Mesenchymal stem cell (in vitro differentiated cells and primary cell): ENCODE results near the gene ATP6V0E1.

Experiments
- DNase-seq: peaks from one replicate; pipeline ENCODE4 v3.0.0-alpha.2; 2013
- H2AFZ ChIP-seq: one replicate; pipeline ENCODE4 v1.6.1; 2013; ENCODE audit warnings: low read depth, mild to moderate bottlenecking, control low read depth, inconsistent platforms, low read length, moderate library complexity
- H2AK5ac ChIP-seq: 2 replicates; pipeline ENCODE4 v1.6.1; 2013; ENCODE audit warnings: low read length, moderate library complexity, mild to moderate bottlenecking, inconsistent platforms; ENCODE audit not compliant: severe bottlenecking
- H2BK120ac ChIP-seq: one replicate; pipeline ENCODE4 v1.6.1; 2013; ENCODE audit warnings: low read depth, mild to moderate bottlenecking, inconsistent platforms, low read length, moderate library complexity
- H2BK12ac ChIP-seq, 2 experiments: one replicate each; pipeline ENCODE4 v1.6.1; 2013; ENCODE audit warnings: inconsistent platforms in 2 of 2, low read length in 2 of 2, mild to moderate bottlenecking in 2 of 2, moderate library complexity in 2 of 2, control low read depth in 1 of 2
- H2BK15ac ChIP-seq: one replicate; pipeline ENCODE4 v1.6.1; 2013; ENCODE audit warnings: mild to moderate bottlenecking, low read depth, inconsistent platforms; ENCODE audit not compliant: poor library complexity, severe bottlenecking
- H2BK5ac ChIP-seq: 2 replicates; pipeline ENCODE4 v1.6.1; 2013; ENCODE audit warnings: low read depth, mild to moderate bottlenecking, low read length, control low read depth, inconsistent platforms; ENCODE audit not compliant: poor library complexity, severe bottlenecking
- H3K14ac ChIP-seq, 2 experiments: one replicate each; pipeline ENCODE4 v1.6.1; 2013; ENCODE audit warnings: inconsistent platforms in 2 of 2, low read length in 2 of 2, control low read depth in 1 of 2, mild to moderate bottlenecking in 1 of 2, moderate library complexity in 1 of 2
- H3K18ac ChIP-seq, 2 experiments: one replicate each; pipeline ENCODE4 v1.6.1; 2013; ENCODE audit warnings: inconsistent platforms in 2 of 2, low read length in 2 of 2, control low read depth in 1 of 2, low read depth in 1 of 2, mild to moderate bottlenecking in 1 of 2
- H3K23ac ChIP-seq, 2 experiments: one replicate each; pipeline ENCODE4 v1.6.1; 2013; ENCODE audit warnings: inconsistent platforms in 2 of 2, low read length in 2 of 2, mild to moderate bottlenecking in 2 of 2, moderate library complexity in 2 of 2, control low read depth in 1 of 2
- H3K27ac ChIP-seq: 2 replicates; pipeline ENCODE4 v1.5.1; 2013; ENCODE audit warnings: mild to moderate bottlenecking, moderate library complexity, low read length, control low read depth, inconsistent platforms; ENCODE audit not compliant: poor library complexity, severe bottlenecking
- H3K27me3 ChIP-seq, 2 experiments: 2 replicates each; pipeline versions ENCODE4 v1.6.1 to v1.7.0; 2013; ENCODE audit warnings: low read length in 2 of 2, mild to moderate bottlenecking in 2 of 2, moderate library complexity in 2 of 2, control low read depth in 1 of 2, inconsistent platforms in 1 of 2; ENCODE audit not compliant: control insufficient read depth in 1 of 2, insufficient read depth in 1 of 2
- H3K36me3 ChIP-seq, 2 experiments: 2 replicates each; pipeline versions ENCODE4 v1.6.1 to v1.7.0; 2013; ENCODE audit warnings: low read length in 2 of 2, control low read depth in 1 of 2, inconsistent platforms in 1 of 2, low read depth in 1 of 2, mild to moderate bottlenecking in 1 of 2; ENCODE audit not compliant: insufficient read depth in 2 of 2, control insufficient read depth in 1 of 2
- H3K4ac ChIP-seq, 2 experiments: one replicate each; pipeline ENCODE4 v1.6.1; 2013; ENCODE audit warnings: inconsistent platforms in 2 of 2, low read length in 2 of 2, mild to moderate bottlenecking in 2 of 2, moderate library complexity in 2 of 2, control low read depth in 1 of 2, low read depth in 1 of 2
- H3K4me1 ChIP-seq: 2 replicates; pipeline ENCODE4 v1.6.1; 2013; ENCODE audit warnings: low read depth, low read length, control low read depth; ENCODE audit not compliant: control insufficient read depth, insufficient read depth
- H3K4me2 ChIP-seq: 2 replicates; pipeline ENCODE4 v1.6.1; 2013; ENCODE audit warnings: low read length, mild to moderate bottlenecking, inconsistent platforms; ENCODE audit not compliant: poor library complexity, severe bottlenecking
- H3K4me3 ChIP-seq, 2 experiments: 2 replicates each; pipeline versions ENCODE4 v1.5.1 to v1.7.0; 2013; ENCODE audit warnings: low read length in 2 of 2, mild to moderate bottlenecking in 2 of 2, control low read depth in 1 of 2, low read depth in 1 of 2; ENCODE audit not compliant: insufficient read depth in 1 of 2
- H3K79me1 ChIP-seq: replicated peaks from 2 replicates; pipeline ENCODE4 v1.6.1; 2013; ENCODE audit warnings: mild to moderate bottlenecking, control low read depth, low read length, inconsistent platforms; ENCODE audit not compliant: poor library complexity, severe bottlenecking
- H3K9ac ChIP-seq: 2 replicates; pipeline ENCODE4 v1.7.0; 2013; ENCODE audit warnings: mild to moderate bottlenecking, low read length, moderate library complexity
- H3K9me3 ChIP-seq: 2 replicates; pipeline ENCODE4 v1.7.0; 2013; ENCODE audit warnings: mild to moderate bottlenecking, low read length; ENCODE audit not compliant: control insufficient read depth
- H4K8ac ChIP-seq: one replicate; pipeline ENCODE4 v1.6.1; 2013; ENCODE audit warnings: inconsistent platforms, mild to moderate bottlenecking, low read length, moderate library complexity
- H4K91ac ChIP-seq: one replicate; pipeline ENCODE4 v1.6.1; 2013; ENCODE audit warnings: mild to moderate bottlenecking, low read length, inconsistent platforms
- WGBS: methylation state at CpG from one replicate; pipeline ENCODE4 v1.1.7; 2013; ENCODE audit warnings: mixed read lengths; 5-methylcytosine and 5-hydroxymethylcytosine counted together

Gene ATP6V0E1

DNA sequence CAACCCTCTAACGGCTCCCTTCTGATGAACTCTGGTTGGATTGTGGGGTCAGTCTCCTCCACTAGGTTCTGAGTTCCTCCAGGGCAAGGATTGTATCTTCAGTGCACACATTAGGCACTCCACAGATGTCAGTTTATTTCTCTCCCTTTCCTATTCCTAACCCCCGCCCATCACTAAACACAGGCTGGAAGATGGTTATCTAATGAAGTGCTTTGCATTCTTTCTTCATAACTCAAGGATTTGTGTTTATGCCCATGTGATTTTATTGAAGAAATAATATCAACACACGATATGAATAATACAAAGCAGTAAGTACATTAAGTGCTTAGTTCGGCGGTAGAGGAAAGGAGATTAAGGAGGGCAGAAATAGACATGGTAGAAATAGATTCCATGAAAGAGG, 68.2 kb downstream of the ATP6V0E1 start:
- Histone ChIP-seq H3K23ac (no peak overlapping the region), H3K27me3 (no peaks in the 10 kb centered on the region), H3K4ac (no peak overlapping the region), H2BK5ac (no peak overlapping the region), H3K14ac (no peak overlapping the region), H3K79me1 (peaks cover 2% of the 10 kb centered on the region), H3K18ac (no peak overlapping the region), H3K27ac (no peak overlapping the region), H2AFZ (no peak overlapping the region), H2BK15ac (no peak overlapping the region), H4K8ac (no peak overlapping the region), H2BK12ac (no peak overlapping the region), H2AK5ac (no peak overlapping the region), H3K9ac (no peak overlapping the region), H3K4me1 (no peaks in the 10 kb centered on the region), H3K4me2 (no peak overlapping the region), H4K91ac (no peak overlapping the region), H3K36me3 (no peaks in the 10 kb centered on the region), H3K9me3 (no peaks in the 10 kb centered on the region), H2BK120ac (no peak overlapping the region), H3K4me3 (no peak overlapping the region)
- 41% methylated on average over 3 of the region's 5 CpGs for WGBS
- DNase-seq = peak; percentile 40

DNA sequence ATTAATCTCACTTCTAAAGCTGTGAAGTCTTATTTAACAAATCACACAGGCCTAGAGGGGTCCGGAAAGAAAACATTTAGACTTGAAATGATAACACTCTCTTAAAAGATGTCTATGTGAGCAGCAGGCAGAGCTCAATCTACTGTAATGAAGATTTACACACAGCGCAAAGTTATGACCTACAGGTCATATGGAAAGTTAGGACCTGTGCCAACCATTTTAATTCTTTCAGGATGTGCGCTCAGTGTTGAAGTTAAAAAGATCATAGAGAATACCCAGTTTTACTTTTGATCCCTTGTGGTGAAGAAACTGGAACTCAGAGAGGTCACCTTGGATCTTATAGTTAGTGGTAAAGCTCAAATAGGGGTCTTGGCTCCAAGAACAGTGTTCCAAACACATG, 69.5 kb downstream of the ATP6V0E1 start:
- no peak overlapping the region for H3K14ac ChIP-seq
- H2BK5ac ChIP-seq = no peak overlapping the region
- H3K27me3 ChIP-seq = no peaks in the 10 kb centered on the region
- no peak overlapping the region for H3K23ac ChIP-seq
- no peak overlapping the region for H4K8ac ChIP-seq
- H2BK120ac ChIP-seq = no peak overlapping the region
- H3K4me2 ChIP-seq = no peak overlapping the region
- DNase-seq = no peak
- H2AK5ac ChIP-seq = no peak overlapping the region
- H2AFZ ChIP-seq = no peak overlapping the region
- no peaks in the 10 kb centered on the region for H3K9me3 ChIP-seq
- no peaks in the 10 kb centered on the region for H3K36me3 ChIP-seq
- no peaks in the 10 kb centered on the region for H3K4me1 ChIP-seq
- H3K9ac ChIP-seq = no peak overlapping the region
- 93% methylated on average over 3 of the region's 3 CpGs for WGBS
- H3K4ac ChIP-seq = no peak overlapping the region
- no peak overlapping the region for H3K18ac ChIP-seq
- H4K91ac ChIP-seq = no peak overlapping the region
- peaks cover 2% of the 10 kb centered on the region for H3K79me1 ChIP-seq
- no peak overlapping the region for H3K4me3 ChIP-seq
- H2BK12ac ChIP-seq = no peak overlapping the region
- no peak overlapping the region for H3K27ac ChIP-seq
- H2BK15ac ChIP-seq = no peak overlapping the region

DNA sequence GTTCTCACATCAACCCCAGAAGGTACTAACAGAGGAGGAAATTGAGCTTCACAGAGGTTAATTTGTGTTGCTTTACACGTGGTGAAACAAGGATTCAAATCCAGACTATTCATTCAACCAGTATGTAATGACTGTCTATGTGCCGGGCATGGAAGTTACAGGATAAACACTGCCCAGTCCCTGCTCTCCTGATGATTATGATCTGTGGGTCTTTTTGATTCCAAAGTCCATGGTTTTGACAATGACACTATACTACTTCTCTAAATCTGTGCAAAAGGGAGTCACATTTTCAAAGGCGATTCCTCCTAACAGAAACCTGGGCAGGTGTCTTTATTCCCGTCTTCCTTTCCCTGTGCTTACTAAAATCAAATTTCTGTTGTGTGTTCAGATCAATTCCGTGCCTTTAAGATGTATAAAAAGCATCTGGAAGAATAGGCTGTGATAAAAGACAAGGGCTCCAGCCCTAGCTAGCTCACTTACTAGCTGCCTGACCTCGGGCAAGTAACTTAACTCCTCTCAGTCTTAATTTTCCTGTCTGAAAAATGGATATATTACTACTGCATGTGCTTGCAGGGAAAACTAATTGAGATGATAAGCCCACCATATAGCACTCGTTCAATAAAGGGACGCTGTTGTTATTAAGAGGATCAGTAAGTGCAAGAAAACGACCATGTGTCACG, 71.6 kb downstream of the ATP6V0E1 start:
- H3K4me2 ChIP-seq = peak overlapping the region; percentile 97
- H2BK15ac ChIP-seq = no peak overlapping the region
- H2BK120ac ChIP-seq = no peak overlapping the region
- H3K18ac ChIP-seq = no peak overlapping the region
- H3K9ac ChIP-seq = peak overlapping the region; percentile 87
- WGBS = 43% methylated on average over 8 of the region's 10 CpGs
- H3K14ac ChIP-seq = no peak overlapping the region
- H3K27ac ChIP-seq = no peak overlapping the region
- peaks cover 0 to 5% of the 10 kb centered on the region in 2 experiments for H3K36me3 ChIP-seq
- no peak overlapping the region for H3K23ac ChIP-seq
- H3K4me1 ChIP-seq = no peaks in the 10 kb centered on the region
- no peak overlapping the region for H2BK5ac ChIP-seq
- H2AK5ac ChIP-seq = no peak overlapping the region
- H2AFZ ChIP-seq = no peak overlapping the region
- no peaks in the 10 kb centered on the region for H3K27me3 ChIP-seq
- H2BK12ac ChIP-seq = peak overlapping the region in 1 of 2 experiments; percentile 76
- H3K4me3 ChIP-seq = peak overlapping the region in 1 of 2 experiments; percentile 83
- peaks cover 5% of the 10 kb centered on the region for H3K79me1 ChIP-seq
- H4K8ac ChIP-seq = peak overlapping the region; percentile 60
- H4K91ac ChIP-seq = no peak overlapping the region
- peak overlapping the region in 1 of 2 experiments; percentile 16 for H3K4ac ChIP-seq
- no peaks in the 10 kb centered on the region for H3K9me3 ChIP-seq
- no peak for DNase-seq

- H3K79me1 ChIP-seq = peaks cover 7% of the 10 kb centered on the region
- H2BK5ac ChIP-seq = no peak overlapping the region
- DNase-seq = no peak
- no peaks in the 10 kb centered on the region for H3K4me1 ChIP-seq
- H3K9me3 ChIP-seq = no peaks in the 10 kb centered on the region
- no peak overlapping the region for H2AK5ac ChIP-seq
- no peak overlapping the region for H3K23ac ChIP-seq
- no peak overlapping the region for H2BK15ac ChIP-seq
- peak overlapping the region in 1 of 2 experiments; percentile 76 for H2BK12ac ChIP-seq
- H3K4ac ChIP-seq = peak overlapping the region in 1 of 2 experiments; percentile 37
- peak overlapping the region; percentile 97 for H3K4me2 ChIP-seq
- no peak overlapping the region for H3K27ac ChIP-seq
- H3K18ac ChIP-seq = no peak overlapping the region
- peak overlapping the region; percentile 46 to 83 for H3K4me3 ChIP-seq
- H3K36me3 ChIP-seq = peaks cover 0 to 10% of the 10 kb centered on the region in 2 experiments
- WGBS = 4% methylated on average over 11 of the region's 11 CpGs
- H3K27me3 ChIP-seq = no peaks in the 10 kb centered on the region
- no peak overlapping the region for H2BK120ac ChIP-seq
- H3K9ac ChIP-seq = peak overlapping the region; percentile 87
- H3K14ac ChIP-seq = no peak overlapping the region
- H4K91ac ChIP-seq = no peak overlapping the region
- H4K8ac ChIP-seq = peak overlapping the region; percentile 60
- H2AFZ ChIP-seq = peak overlapping the region; percentile 72
These were observed 72.1 kb downstream of the ATP6V0E1 start for GRCh38 chr5:173055722-173055982.
